Measurements from ENCODE around the gene MGST3. TPM values are rescaled to one million over a fixed set of nuclear protein-coding genes. Genes with fewer than 3 reads are reported as not detected.
"Not testable (repeated sequence)": the region's sequence is repeated elsewhere in the genome, so short reads cannot be mapped to it uniquely, and the experiment has no call there.

Gene MGST3
- total and polyA plus RNA-seq, 4 donors: 199 to 277 (median 217) TPM

DNA sequence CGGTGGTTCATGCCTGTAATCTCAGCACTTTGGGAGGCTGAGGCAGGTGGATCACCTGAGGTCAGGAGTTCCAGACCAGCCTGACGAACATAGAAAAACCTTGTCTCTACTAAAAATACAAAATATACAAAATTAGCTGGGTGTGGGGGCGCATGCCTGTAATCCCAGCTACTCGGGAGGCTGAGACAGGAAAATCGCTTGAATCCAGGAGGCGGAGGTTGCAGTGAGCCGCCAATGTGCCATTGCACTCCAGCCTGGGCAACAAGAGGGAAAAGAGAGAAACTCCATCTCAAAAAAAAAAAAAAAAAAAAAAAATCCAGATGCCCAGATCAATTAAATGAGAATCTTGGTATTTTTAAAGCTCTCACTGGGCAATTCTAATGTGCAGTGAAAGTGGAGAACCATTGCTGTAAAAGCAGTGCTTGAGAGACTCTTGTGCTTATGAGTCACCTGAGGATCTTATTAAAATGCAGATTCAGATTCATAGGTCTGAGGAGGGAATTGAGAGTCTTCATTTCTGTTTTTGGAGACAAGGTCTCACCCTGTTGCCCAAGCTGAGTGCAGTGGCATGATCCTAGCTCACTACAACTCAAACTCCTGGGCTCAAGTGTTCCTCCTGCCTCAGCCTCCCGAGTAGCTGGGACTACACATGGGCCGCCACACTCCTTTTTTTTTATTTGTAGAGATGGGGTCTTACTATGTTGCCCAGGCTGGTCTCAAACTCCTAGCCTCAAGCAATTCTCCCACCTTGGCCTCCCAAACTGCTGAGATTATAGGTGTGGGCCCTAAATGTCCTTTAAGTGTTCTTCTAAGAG, 27.9 kb downstream of the MGST3 start:
- 94 to 95% methylated on average over 9 of the region's 9 CpGs for WGBS, 2 donors
- DNase-seq; ATAC-seq (ENCODE audit: low FRiP score): not testable (repeated sequence)

DNA sequence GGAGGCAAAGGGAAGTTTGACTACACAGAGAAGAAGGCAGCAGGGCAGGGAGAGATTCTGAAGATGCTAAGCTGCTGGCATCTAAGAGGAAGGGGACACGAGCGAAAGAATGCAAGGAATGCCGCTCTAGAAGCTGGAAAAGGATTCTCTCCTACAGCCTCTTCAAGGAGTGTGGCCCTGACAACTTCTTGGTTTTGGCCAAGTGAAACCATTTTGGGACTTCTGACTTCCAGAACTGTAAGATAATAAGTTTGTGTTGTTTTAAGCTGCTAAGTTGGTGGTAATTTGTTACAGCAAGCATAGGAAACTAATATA, 28.5 kb downstream of the MGST3 start:
- Histone ChIP-seq H3K36me3 (ENCODE audit: control insufficient read depth in 1 of 2, insufficient read depth in 2 of 2, low read length in 1 of 2) (peaks cover 1 to 7% of the 10 kb centered on the region in 2 donors), H3K27ac (ENCODE audit: low read depth in 1 of 2, low read length in 2 of 2) (no peak overlapping the region)
- ATAC-seq (ENCODE audit: low FRiP score): no peak

More for the DNA sequence above, 27.9 kb downstream of the MGST3 start:
- intact Hi-C loops (cut with DNase I); H3K9me3 ChIP-seq (ENCODE audit: control insufficient read depth, low read length); H3K4me1 ChIP-seq (ENCODE audit: control insufficient read depth in 1 of 2, insufficient read depth in 2 of 2, low read length in 2 of 2); H3K27me3 ChIP-seq (ENCODE audit: control insufficient read depth in 1 of 2, insufficient read depth in 2 of 2, low read length in 1 of 2); H3K4me3 ChIP-seq (ENCODE audit: low read length in 2 of 2); H3K27ac ChIP-seq (ENCODE audit: low read depth in 1 of 2, low read length in 2 of 2); H3K36me3 ChIP-seq (ENCODE audit: control insufficient read depth in 1 of 2, insufficient read depth in 2 of 2, low read length in 1 of 2): not testable (repeated sequence)

DNA sequence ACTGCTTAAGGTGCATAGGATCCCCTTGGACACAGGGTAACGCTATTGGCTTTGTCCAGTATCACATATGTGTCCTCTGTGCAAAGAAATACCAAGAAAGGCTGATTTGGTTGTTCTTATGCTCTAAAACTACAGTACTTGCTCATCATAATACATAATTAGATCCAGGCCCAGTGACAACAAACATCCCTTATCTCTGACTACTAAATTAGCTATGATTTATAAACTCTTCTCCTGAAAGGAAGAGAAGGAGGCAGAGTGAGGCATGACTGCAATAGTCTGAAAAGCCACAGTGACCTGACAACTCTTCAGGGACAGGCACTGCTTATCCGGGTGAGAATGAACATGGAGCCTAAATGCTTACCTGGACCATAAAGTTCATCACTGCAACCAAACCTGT, 30.7 kb downstream of the MGST3 start:
- Histone ChIP-seq H3K27ac (ENCODE audit: low read depth in 1 of 2, low read length in 2 of 2) (no peak overlapping the region), H3K4me3 (ENCODE audit: low read length in 2 of 2) (no peak overlapping the region), H3K4me1 (ENCODE audit: control insufficient read depth in 1 of 2, insufficient read depth in 2 of 2, low read length in 2 of 2) (no peaks in the 10 kb centered on the region), H3K36me3 (ENCODE audit: control insufficient read depth in 1 of 2, insufficient read depth in 2 of 2, low read length in 1 of 2) (peaks cover 0 to 4% of the 10 kb centered on the region in 2 donors), H3K9me3 (ENCODE audit: control insufficient read depth, low read length) (no peaks in the 10 kb centered on the region), H3K27me3 (ENCODE audit: control insufficient read depth in 1 of 2, insufficient read depth in 2 of 2, low read length in 1 of 2) (no peaks in the 10 kb centered on the region)
- ATAC-seq (ENCODE audit: low FRiP score): peak; percentile 15
- WGBS, 2 donors: 88 to 91% methylated on average over 2 of the region's 2 CpGs
- intact Hi-C loops (cut with DNase I): no loop called here
- DNase-seq: no peak

More for the DNA sequence above, 28.5 kb downstream of the MGST3 start:
- H3K27me3 ChIP-seq (ENCODE audit: control insufficient read depth in 1 of 2, insufficient read depth in 2 of 2, low read length in 1 of 2): no peaks in the 10 kb centered on the region
- no peak for DNase-seq
- no peaks in the 10 kb centered on the region for H3K4me1 ChIP-seq (ENCODE audit: control insufficient read depth in 1 of 2, insufficient read depth in 2 of 2, low read length in 2 of 2)
- H3K4me3 ChIP-seq (ENCODE audit: low read length in 2 of 2): no peak overlapping the region
- intact Hi-C loops (cut with DNase I): no loop called here
- H3K9me3 ChIP-seq (ENCODE audit: control insufficient read depth, low read length): no peaks in the 10 kb centered on the region
- 47 to 63% methylated on average over 3 of the region's 3 CpGs for WGBS, 2 donors

DNA sequence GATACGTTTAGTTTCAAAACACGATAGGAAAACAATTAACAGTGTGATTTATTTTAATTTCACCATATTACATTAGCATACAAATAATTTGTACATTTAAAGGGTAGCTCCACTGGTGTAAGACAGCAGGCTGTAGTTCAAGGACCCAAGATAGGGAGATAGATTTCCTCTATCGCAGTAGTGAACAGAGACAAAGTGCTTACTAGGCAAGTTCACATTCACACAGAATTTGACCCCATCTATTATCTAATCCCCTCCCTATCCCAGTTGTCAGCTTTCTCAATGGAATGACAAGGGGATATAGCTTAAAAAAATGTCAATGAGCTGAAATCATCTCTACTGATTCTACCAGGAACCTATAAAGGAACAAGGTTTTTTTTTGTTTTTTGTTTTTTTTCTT, 31.2 kb downstream of the MGST3 start:
- Histone ChIP-seq H3K9me3 (ENCODE audit: control insufficient read depth, low read length) (no peaks in the 10 kb centered on the region), H3K27me3 (ENCODE audit: control insufficient read depth in 1 of 2, insufficient read depth in 2 of 2, low read length in 1 of 2) (no peaks in the 10 kb centered on the region), H3K4me1 (ENCODE audit: control insufficient read depth in 1 of 2, insufficient read depth in 2 of 2, low read length in 2 of 2) (no peaks in the 10 kb centered on the region), H3K4me3 (ENCODE audit: low read length in 2 of 2) (no peak overlapping the region), H3K27ac (ENCODE audit: low read depth in 1 of 2, low read length in 2 of 2) (no peak overlapping the region), H3K36me3 (ENCODE audit: control insufficient read depth in 1 of 2, insufficient read depth in 2 of 2, low read length in 1 of 2) (peaks cover 0 to 4% of the 10 kb centered on the region in 2 donors)
- DNase-seq (no peak), ATAC-seq (ENCODE audit: low FRiP score) (no peak)
- 77 to 84% methylated on average over 3 of the region's 3 CpGs for WGBS, 2 donors
- intact Hi-C loops (cut with DNase I): no loop called here

DNA sequence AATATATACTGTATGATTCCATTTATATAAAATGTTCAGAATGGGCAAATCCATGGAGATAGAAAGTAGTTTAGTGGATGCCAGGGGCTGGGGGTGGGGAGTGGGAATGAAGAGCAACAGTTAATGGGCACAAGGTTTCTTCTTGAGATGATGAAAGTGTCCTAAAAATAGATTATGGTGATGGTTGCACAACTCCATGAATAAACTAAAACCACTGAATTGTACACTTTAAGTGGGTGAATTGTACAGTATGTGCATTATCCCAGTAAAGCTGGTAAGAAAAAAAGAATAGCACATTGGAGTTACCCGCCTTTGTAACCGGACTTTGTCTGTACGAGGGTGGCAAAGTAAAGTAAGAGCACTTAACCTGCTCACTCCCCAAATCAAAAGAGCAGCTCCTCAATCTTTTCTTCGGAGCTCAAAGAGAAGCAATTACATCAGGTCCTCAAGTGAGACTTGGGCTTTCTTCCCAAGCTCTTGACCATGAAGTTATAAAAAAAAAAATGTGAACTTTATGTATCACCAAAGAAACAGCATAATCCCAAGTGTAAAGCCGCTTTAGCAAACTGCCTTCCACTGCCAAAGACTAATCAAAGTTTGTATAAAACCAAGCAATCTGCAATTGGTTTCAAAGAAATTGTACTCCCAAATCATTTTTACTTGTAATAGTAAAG, 35.3 kb downstream of the MGST3 start:
- ATAC-seq (ENCODE audit: low FRiP score): no peak
- intact Hi-C loops (cut with DNase I): no loop called here

DNA sequence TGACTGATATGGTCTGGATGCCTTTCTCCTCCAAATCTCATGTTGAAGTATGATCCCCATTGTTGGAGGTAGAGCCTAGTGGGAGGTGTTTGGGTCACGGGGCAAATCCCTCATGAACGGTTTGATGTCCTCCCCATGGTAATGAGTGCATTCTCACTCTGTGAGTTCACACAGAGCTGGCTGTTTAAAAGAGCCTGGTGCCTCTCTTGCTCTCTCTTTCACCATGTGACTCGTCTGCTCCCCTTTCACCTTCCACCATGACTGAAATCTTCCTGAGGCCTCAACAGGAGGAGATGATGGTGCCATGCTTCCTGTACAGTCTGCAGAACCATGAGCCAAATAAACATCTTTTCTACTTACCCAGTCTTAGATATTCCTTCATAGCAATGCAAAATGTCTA, 37.1 kb downstream of the MGST3 start:
- H3K27ac ChIP-seq (ENCODE audit: low read depth in 1 of 2, low read length in 2 of 2): no peak overlapping the region
- H3K9me3 ChIP-seq (ENCODE audit: control insufficient read depth, low read length): no peaks in the 10 kb centered on the region
- H3K36me3 ChIP-seq (ENCODE audit: control insufficient read depth in 1 of 2, insufficient read depth in 2 of 2, low read length in 1 of 2): peaks cover 0 to 4% of the 10 kb centered on the region in 2 donors
- WGBS, 2 donors: 84 to 95% methylated on average over 3 of the region's 3 CpGs
- no peaks in the 10 kb centered on the region for H3K4me1 ChIP-seq (ENCODE audit: control insufficient read depth in 1 of 2, insufficient read depth in 2 of 2, low read length in 2 of 2)
- no peaks in the 10 kb centered on the region for H3K27me3 ChIP-seq (ENCODE audit: control insufficient read depth in 1 of 2, insufficient read depth in 2 of 2, low read length in 1 of 2)
- ATAC-seq (ENCODE audit: low FRiP score) (no peak), DNase-seq (no peak)
- no peak overlapping the region for H3K4me3 ChIP-seq (ENCODE audit: low read length in 2 of 2)
- intact Hi-C loops (cut with DNase I): no loop called here

More for the DNA sequence above, 35.3 kb downstream of the MGST3 start:
- no peak for DNase-seq
- no peak overlapping the region for H3K27ac ChIP-seq (ENCODE audit: low read depth in 1 of 2, low read length in 2 of 2)
- 72 to 79% methylated on average over 5 of the region's 5 CpGs for WGBS, 2 donors
- H3K36me3 ChIP-seq (ENCODE audit: control insufficient read depth in 1 of 2, insufficient read depth in 2 of 2, low read length in 1 of 2): peaks cover 0 to 4% of the 10 kb centered on the region in 2 donors
- no peaks in the 10 kb centered on the region for H3K27me3 ChIP-seq (ENCODE audit: control insufficient read depth in 1 of 2, insufficient read depth in 2 of 2, low read length in 1 of 2)
- H3K4me1 ChIP-seq (ENCODE audit: control insufficient read depth in 1 of 2, insufficient read depth in 2 of 2, low read length in 2 of 2): no peaks in the 10 kb centered on the region
- H3K4me3 ChIP-seq (ENCODE audit: low read length in 2 of 2): no peak overlapping the region
- H3K9me3 ChIP-seq (ENCODE audit: control insufficient read depth, low read length): no peaks in the 10 kb centered on the region

DNA sequence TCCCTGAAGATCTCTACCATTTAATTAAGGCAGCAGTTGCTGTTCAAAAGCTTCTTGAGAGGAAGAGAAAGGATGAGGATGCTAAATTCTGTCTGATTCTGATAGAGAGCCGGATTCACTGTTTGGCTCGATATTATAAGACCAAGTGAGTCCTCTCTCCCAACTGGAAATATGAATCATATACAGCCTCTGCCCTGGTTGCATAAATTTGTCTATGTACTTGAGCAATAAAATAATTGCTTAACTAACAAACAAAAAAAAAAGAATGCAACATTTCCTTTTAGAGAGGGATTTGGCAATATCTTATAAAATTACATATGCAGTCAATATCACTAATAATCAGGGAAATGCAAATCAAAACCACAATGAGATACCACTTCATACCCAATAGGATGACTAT, 40.5 kb downstream of the MGST3 start:
- ATAC-seq (ENCODE audit: low FRiP score): no peak
- intact Hi-C loops (cut with DNase I): no loop called here
- Histone ChIP-seq H3K4me3 (ENCODE audit: low read length in 2 of 2) (no peak overlapping the region), H3K36me3 (ENCODE audit: control insufficient read depth in 1 of 2, insufficient read depth in 2 of 2, low read length in 1 of 2) (no peaks in the 10 kb centered on the region), H3K4me1 (ENCODE audit: control insufficient read depth in 1 of 2, insufficient read depth in 2 of 2, low read length in 2 of 2) (no peaks in the 10 kb centered on the region), H3K27me3 (ENCODE audit: control insufficient read depth in 1 of 2, insufficient read depth in 2 of 2, low read length in 1 of 2) (no peaks in the 10 kb centered on the region), H3K9me3 (ENCODE audit: control insufficient read depth, low read length) (no peaks in the 10 kb centered on the region), H3K27ac (ENCODE audit: low read depth in 1 of 2, low read length in 2 of 2) (no peak overlapping the region)
- 94 to 99% methylated on average over 2 of the region's 2 CpGs for WGBS, 2 donors
- DNase-seq: no peak

DNA sequence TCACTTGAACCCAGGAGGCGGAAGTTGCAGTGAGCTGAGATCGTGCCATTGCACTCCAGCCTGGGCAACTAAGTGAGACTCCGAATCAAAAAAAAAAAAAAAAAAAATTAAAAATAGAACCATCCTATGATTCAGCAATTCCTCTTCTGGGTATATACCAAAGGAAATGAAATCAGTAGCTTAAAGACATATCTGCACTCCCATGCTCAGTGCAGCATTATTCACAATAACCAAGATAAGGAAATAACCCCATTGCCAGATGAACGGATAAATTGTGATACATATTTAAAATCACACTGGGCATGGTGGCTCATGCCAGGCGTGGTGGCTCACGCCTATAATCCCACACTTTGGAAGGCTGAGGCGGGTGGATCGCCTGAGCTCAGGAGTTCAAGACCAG, 43.6 kb downstream of the MGST3 start:
- intact Hi-C loops (cut with DNase I): no loop called here
- no peak for ATAC-seq (ENCODE audit: low FRiP score)
- no peaks in the 10 kb centered on the region for H3K4me1 ChIP-seq (ENCODE audit: control insufficient read depth in 1 of 2, insufficient read depth in 2 of 2, low read length in 2 of 2)
- no peaks in the 10 kb centered on the region for H3K9me3 ChIP-seq (ENCODE audit: control insufficient read depth, low read length)
- no peak for DNase-seq
- H3K27me3 ChIP-seq (ENCODE audit: control insufficient read depth in 1 of 2, insufficient read depth in 2 of 2, low read length in 1 of 2): no peaks in the 10 kb centered on the region
- no peak overlapping the region for H3K27ac ChIP-seq (ENCODE audit: low read depth in 1 of 2, low read length in 2 of 2)
- WGBS, 2 donors: 74 to 79% methylated on average over 8 of the region's 8 CpGs
- H3K4me3 ChIP-seq (ENCODE audit: low read length in 2 of 2): no peak overlapping the region
- no peaks in the 10 kb centered on the region for H3K36me3 ChIP-seq (ENCODE audit: control insufficient read depth in 1 of 2, insufficient read depth in 2 of 2, low read length in 1 of 2)

DNA sequence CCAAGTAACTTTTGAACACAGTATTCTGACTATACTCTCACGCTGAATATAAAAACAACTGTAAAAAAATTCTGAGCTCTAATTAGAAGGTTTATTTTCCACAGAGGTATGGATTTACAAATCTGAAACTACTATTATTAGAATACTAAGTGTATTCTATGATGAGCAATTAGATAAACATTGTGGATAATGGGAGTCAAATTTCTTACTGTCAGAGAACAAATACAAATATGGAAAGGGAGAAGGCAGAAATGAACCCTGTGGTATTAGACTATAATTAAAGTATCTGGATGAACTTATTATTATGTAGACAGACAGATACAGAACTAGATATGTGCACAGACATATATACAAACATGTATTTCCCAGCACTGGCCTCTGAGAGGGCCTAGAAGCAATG, 44.8 kb downstream of the MGST3 start:
- H3K4me1 ChIP-seq (ENCODE audit: control insufficient read depth in 1 of 2, insufficient read depth in 2 of 2, low read length in 2 of 2): no peaks in the 10 kb centered on the region
- no peaks in the 10 kb centered on the region for H3K27me3 ChIP-seq (ENCODE audit: control insufficient read depth in 1 of 2, insufficient read depth in 2 of 2, low read length in 1 of 2)
- no peaks in the 10 kb centered on the region for H3K9me3 ChIP-seq (ENCODE audit: control insufficient read depth, low read length)
- ATAC-seq (ENCODE audit: low FRiP score) (no peak), DNase-seq (no peak)
- H3K4me3 ChIP-seq (ENCODE audit: low read length in 2 of 2): no peak overlapping the region
- no peaks in the 10 kb centered on the region for H3K36me3 ChIP-seq (ENCODE audit: control insufficient read depth in 1 of 2, insufficient read depth in 2 of 2, low read length in 1 of 2)
- 96 to 100% methylated on average over 1 of the region's 1 CpG for WGBS, 2 donors
- intact Hi-C loops (cut with DNase I): no loop called here
- H3K27ac ChIP-seq (ENCODE audit: low read depth in 1 of 2, low read length in 2 of 2): no peak overlapping the region

Data from aorta (tissue), 5 donors.